HCT116 (cell line): ENCODE results near the gene PPP2R3A. TPM values are rescaled to one million over a fixed set of nuclear protein-coding genes. Genes with fewer than 3 reads are reported as not detected.

Source experiments
- ATAC-seq: fragments of 200-7000 bp; cut with Tn5 transposase; 2 replicates; pipeline ENCODE4 v1.9.1; 2020; ENCODE audit warnings: mild to moderate bottlenecking, moderate library complexity
- BruUV-seq: library from RNA; stranded (reverse); fragments of 400-500 nt; replicated peaks from 2 replicates; lab custom pipeline; 2021; lab: Mats Ljungman, UMichigan
- CTCF ChIA-PET: fragments of 300-600 bp; sonication (Branson Sonifier 250); formaldehyde crosslinking; loops from one replicate; lab custom pipeline; 2021; ENCODE audit warnings: antibody characterized with exemption; lab: Charles Lee
- POLR2A ChIA-PET: fragments of 300-600, 350-600 bp; sonication (Branson Sonifier 250); formaldehyde crosslinking; loops from one replicate; lab custom pipeline; 2021; ENCODE audit warnings: antibody characterized with exemption; lab: Charles Lee
- RAD21 ChIA-PET, 2 experiments: fragments of 300-600 bp; sonication (Branson Sonifier 250); formaldehyde crosslinking; loops; one replicate each; lab custom pipeline; 2023; ENCODE audit warnings: low total read pairs in 2 of 2; ENCODE audit not compliant: uncharacterized antibody in 2 of 2, unreplicated experiment in 2 of 2, low non-redundant PET in 1 of 2; lab: Charles Lee
- DNase-seq: peaks from one replicate; pipeline ENCODE4 v3.0.0-alpha.2; 2010; ENCODE audit warnings: low read depth, low spot score
- H2AFZ ChIP-seq: fragments of 200-600 bp; shearing (Covaris generic), sonication (generic); 2 replicates; pipeline ENCODE4 v1.6.1; 2017; ENCODE audit warnings: low read depth, mixed run types, mixed read lengths, antibody characterized with exemption, low read length; ENCODE audit not compliant: poor library complexity, severe bottlenecking
- H3K27ac ChIP-seq: 2 replicates; pipeline ENCODE4 v1.5.1; 2012; ENCODE audit warnings: low read depth, low read length
- H3K27me3 ChIP-seq: fragments of 200-600 bp; sonication (generic); 2 replicates; pipeline ENCODE4 v1.6.1; 2016; ENCODE audit warnings: mixed run types, low read length, mixed read lengths; ENCODE audit not compliant: insufficient read depth
- H3K36me3 ChIP-seq, 2 experiments: fragments of 200-500 bp in 1 of 2; fragments of 200-600 bp in 1 of 2; sonication (Bioruptor generic) in 1 of 2; sonication (generic) in 1 of 2; 2 replicates each; pipeline versions ENCODE4 v1.5.1 to v1.6.1; 2014 to 2016; ENCODE audit warnings: low read length in 2 of 2, inconsistent platforms in 1 of 2, mixed read lengths in 1 of 2, mixed run types in 1 of 2; ENCODE audit not compliant: insufficient read depth in 2 of 2, control insufficient read depth in 1 of 2
- H3K4me1 ChIP-seq, 2 experiments: fragments of 200-600 bp in 1 of 2; sonication (generic) in 1 of 2; 2 replicates each; pipeline versions ENCODE4 v1.5.1 to v1.6.1; 2012 to 2017; ENCODE audit warnings: low read length in 2 of 2, inconsistent platforms in 1 of 2, mild to moderate bottlenecking in 1 of 2, mixed read lengths in 1 of 2, mixed run types in 1 of 2, moderate library complexity in 1 of 2; ENCODE audit not compliant: insufficient read depth in 2 of 2, control insufficient read depth in 1 of 2
- H3K4me2 ChIP-seq: fragments of 200-600 bp; sonication (generic); 2 replicates; pipeline ENCODE4 v1.6.1; 2017; ENCODE audit warnings: mixed run types, low read length, mixed read lengths
- H3K4me3 ChIP-seq, 2 experiments: fragments of 200-600 bp in 1 of 2; sonication (generic) in 1 of 2; replicated peaks in 1 of 2; 2 replicates each; pipeline ENCODE4 v1.5.1; 2011 to 2016; ENCODE audit warnings: low read length in 2 of 2, control low read depth in 1 of 2, low read depth in 1 of 2, mild to moderate bottlenecking in 1 of 2, mixed read lengths in 1 of 2, mixed run types in 1 of 2
- H3K79me2 ChIP-seq: fragments of 200-600 bp; sonication (generic); 2 replicates; pipeline ENCODE4 v1.6.1; 2017; ENCODE audit warnings: mild to moderate bottlenecking, mixed run types, low read length, moderate library complexity, mixed read lengths; ENCODE audit not compliant: insufficient read depth
- H3K9ac ChIP-seq: fragments of 200-600 bp; sonication (generic); 2 replicates; pipeline ENCODE4 v1.6.1; 2016; ENCODE audit warnings: low read length, mixed read lengths
- H3K9me2 ChIP-seq: fragments of 200-600 bp; sonication (generic), shearing (Covaris generic); 2 replicates; pipeline ENCODE4 v1.6.1; 2017; ENCODE audit warnings: mixed run types, mild to moderate bottlenecking, moderate library complexity; ENCODE audit not compliant: insufficient read depth
- H3K9me3 ChIP-seq, 2 experiments: fragments of 200-500 bp in 1 of 2; fragments of 200-600 bp in 1 of 2; sonication (Bioruptor generic) in 1 of 2; sonication (generic) in 1 of 2; 2 replicates each; pipeline ENCODE4 v1.6.1; 2014 to 2017; ENCODE audit warnings: low read length in 2 of 2, mixed read lengths in 2 of 2, inconsistent platforms in 1 of 2, low read depth in 1 of 2, mild to moderate bottlenecking in 1 of 2, mixed run types in 1 of 2, moderate library complexity in 1 of 2; ENCODE audit not compliant: control insufficient read depth in 1 of 2, insufficient read depth in 1 of 2
- H4K20me1 ChIP-seq: fragments of 200-600 bp; sonication (generic), shearing (Covaris generic); 2 replicates; pipeline ENCODE4 v1.6.1; 2017; ENCODE audit warnings: mixed run types, mild to moderate bottlenecking, moderate library complexity; ENCODE audit not compliant: insufficient read depth
- CBX3 ChIP-seq: IDR thresholded peaks from 2 replicates; pipeline ENCODE4 v1.6.1; 2012; ENCODE audit warnings: low read depth
- EGR1 ChIP-seq: IDR thresholded peaks from 2 replicates; pipeline ENCODE4 v1.6.1; 2012; ENCODE audit warnings: low read depth
- ELF1 ChIP-seq: IDR thresholded peaks from 2 replicates; pipeline ENCODE4 v1.6.1; 2012; ENCODE audit warnings: low read depth, borderline replicate concordance
- EZH2 ChIP-seq: fragments of 200-600 bp; sonication (generic); IDR thresholded peaks from 2 replicates; pipeline ENCODE4 v1.6.1; 2017; ENCODE audit warnings: antibody characterized with exemption, mixed run types
- EZH2phosphoT487 ChIP-seq: fragments of 200-600 bp; IDR thresholded peaks from 2 replicates; pipeline ENCODE4 v1.6.1; 2018; ENCODE audit warnings: antibody characterized with exemption, borderline replicate concordance
- JUND ChIP-seq: IDR thresholded peaks from 2 replicates; pipeline ENCODE4 v1.6.1; 2012
- RAD21 ChIP-seq: IDR thresholded peaks from 2 replicates; pipeline ENCODE4 v1.6.1; 2012; ENCODE audit warnings: low read depth, mild to moderate bottlenecking
- REST ChIP-seq: IDR thresholded peaks from 2 replicates; pipeline ENCODE4 v1.6.1; 2012; ENCODE audit warnings: low read depth
- SP1 ChIP-seq: IDR thresholded peaks from 2 replicates; pipeline ENCODE4 v1.6.1; 2012; ENCODE audit warnings: low read depth
- SRF ChIP-seq: IDR thresholded peaks from 2 replicates; pipeline ENCODE4 v1.6.1; 2012; ENCODE audit warnings: low read depth
- TCF7L2 ChIP-seq: IDR thresholded peaks from 2 replicates; pipeline ENCODE4 v1.7.0; 2011; ENCODE audit warnings: borderline replicate concordance, inconsistent platforms; ENCODE audit not compliant: insufficient read depth, insufficient read length; ENCODE audit errors: extremely low read depth
- YY1 ChIP-seq: IDR thresholded peaks from 2 replicates; pipeline ENCODE4 v1.6.1; 2011; ENCODE audit warnings: low read length, low read depth, moderate library complexity, mild to moderate bottlenecking; ENCODE audit not compliant: insufficient replicate concordance; ENCODE audit errors: extremely low read depth
- ZBTB33 ChIP-seq: IDR thresholded peaks from 2 replicates; pipeline ENCODE4 v1.6.1; 2011; ENCODE audit warnings: mild to moderate bottlenecking, low read length, moderate library complexity; ENCODE audit not compliant: insufficient replicate concordance; ENCODE audit errors: extremely low read depth
- intact Hi-C: fragments of 100-400 bp; cut with micrococcal nuclease; formaldehyde crosslinking; loops from 2 replicates; pipeline ENCODE4 v1.10.0; 2022
- total RNA-seq: library from RNA; stranded (reverse); gene quantifications from one replicate; pipeline ENCODE4 v1.2.1, GENCODE V29; 2021; ENCODE audit not compliant: unreplicated experiment

Gene PPP2R3A
- total RNA-seq, 1 experiment from 2014 or later = 6.1 TPM

DNA sequence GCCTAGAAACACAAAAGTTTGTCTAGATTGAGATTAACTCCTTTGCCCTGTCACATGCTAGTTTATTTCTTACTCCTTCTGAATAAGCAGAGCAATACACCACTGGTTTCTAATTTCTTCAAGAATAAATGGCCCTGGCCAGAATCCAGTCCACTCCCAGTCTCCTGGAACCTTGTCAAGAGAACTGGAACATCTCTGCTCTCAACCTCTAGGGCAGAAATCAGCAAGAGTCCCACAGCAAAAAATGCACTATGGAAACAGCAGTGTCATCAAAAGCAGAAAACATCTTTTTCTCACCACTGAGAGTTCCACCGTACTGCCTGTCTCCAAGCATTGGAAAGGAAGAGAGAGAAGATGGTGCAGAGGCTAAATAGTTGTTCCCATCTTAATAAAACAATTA lies 35.9 kb upstream of the PPP2R3A start:
- Histone ChIP-seq H3K36me3 (no peaks in the 10 kb centered on the region), H3K9me3 (no peaks in the 10 kb centered on the region)
- TF ChIP-seq EGR1 = no peak
- no peak for TF ChIP-seq SRF
- TF ChIP-seq, all 23 proteins: peak for 0
- intact Hi-C loops = no loop called here
- Histone ChIP-seq H4K20me1 (no peaks in the 10 kb centered on the region), H3K4me3 (no peak overlapping the region), H3K9me2 (no peaks in the 10 kb centered on the region), H3K4me2 (no peak overlapping the region), H3K27ac (no peak overlapping the region), H3K27me3 (no peaks in the 10 kb centered on the region), H2AFZ (no peak overlapping the region), H3K4me1 (no peaks in the 10 kb centered on the region), H3K9ac (no peak overlapping the region), H3K79me2 (no peaks in the 10 kb centered on the region)
- no TSS peak for BruUV-seq
- ChIA-PET POLR2A (no interaction called here), RAD21 (no interaction called here), CTCF (no interaction called here)
- ATAC-seq (no peak), DNase-seq (no peak)

DNA sequence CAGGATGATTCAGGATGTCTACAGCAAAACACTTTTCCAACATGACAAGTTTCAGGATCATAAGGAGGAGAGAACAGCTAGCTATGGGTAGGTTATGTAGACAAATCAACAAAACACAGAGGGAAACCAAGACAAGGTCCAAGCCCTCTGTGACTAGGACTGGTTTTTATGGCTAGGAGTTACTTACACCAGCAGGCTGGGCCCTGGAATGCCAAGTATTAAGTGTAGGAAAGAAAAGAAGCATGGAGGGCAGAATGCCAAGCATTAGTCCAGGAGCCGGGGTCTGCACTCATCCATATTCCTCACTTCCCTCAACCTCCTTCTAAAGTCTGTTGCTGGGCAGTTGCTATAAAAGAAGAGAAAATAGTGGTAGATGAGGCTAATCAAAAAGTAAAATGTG lies 35.3 kb upstream of the PPP2R3A start:
- intact Hi-C loops = no loop called here
- ChIA-PET POLR2A (no interaction called here), RAD21 (no interaction called here), CTCF (no interaction called here)
- no peak for ATAC-seq
- H3K9me3 ChIP-seq = no peaks in the 10 kb centered on the region
- no peaks in the 10 kb centered on the region for H3K9me2 ChIP-seq
- H3K27me3 ChIP-seq = no peaks in the 10 kb centered on the region
- no peak for DNase-seq
- BruUV-seq = no TSS peak
- H3K9ac ChIP-seq = no peak overlapping the region
- H4K20me1 ChIP-seq = no peaks in the 10 kb centered on the region
- no peaks in the 10 kb centered on the region for H3K4me1 ChIP-seq
- H3K4me2 ChIP-seq = no peak overlapping the region
- H3K27ac ChIP-seq = no peak overlapping the region
- no peak overlapping the region for H2AFZ ChIP-seq
- H3K4me3 ChIP-seq = no peak overlapping the region
- H3K36me3 ChIP-seq = no peaks in the 10 kb centered on the region
- no peaks in the 10 kb centered on the region for H3K79me2 ChIP-seq
- TF ChIP-seq TCF7L2 = no peak
- TF ChIP-seq CBX3 = no peak
- TF ChIP-seq EZH2 = no peak
- TF ChIP-seq REST = no peak
- TF ChIP-seq YY1 = no peak
- no peak for TF ChIP-seq ZBTB33
- no peak for TF ChIP-seq SRF
- TF ChIP-seq RAD21 = no peak
- no peak for TF ChIP-seq EZH2phosphoT487
- TF ChIP-seq SP1 = no peak
- TF ChIP-seq ELF1 = no peak
- no peak for TF ChIP-seq JUND
